GM23338 (cell line): ENCODE data around the gene FOXRED1. TPM values are rescaled to one million over a fixed set of nuclear protein-coding genes. Genes with fewer than 3 reads are reported as not detected.
A peak's percentile ranks its signal among the peaks of the same experiment; 100 is the strongest.

Experiments
- ATAC-seq: fragments of 200-7000 bp; cut with Tn5 transposase; 3 replicates; pipeline ENCODE4 v1.9.1; 2020
- DNase-seq: peaks from one replicate; pipeline ENCODE4 v3.0.0-alpha.2; 2015; ENCODE audit warnings: low spot score
- H2AFZ ChIP-seq: fragments of 200-600 bp; sonication (generic); 2 replicates; pipeline ENCODE4 v1.8.0; 2016; ENCODE audit warnings: antibody characterized with exemption, mild to moderate bottlenecking, moderate library complexity
- H3F3A ChIP-seq: fragments of 200-600 bp; sonication (generic); replicated peaks from 2 replicates; pipeline ENCODE4 v1.8.0; 2017; ENCODE audit warnings: antibody characterized with exemption, mixed run types, low read depth
- H3K27ac ChIP-seq: fragments of 200-600 bp; sonication (generic); 2 replicates; pipeline ENCODE4 v1.6.1; 2016; ENCODE audit warnings: low read depth
- H3K27me3 ChIP-seq: fragments of 200-600 bp; sonication (generic); 2 replicates; pipeline ENCODE4 v1.8.0; 2016; ENCODE audit warnings: mild to moderate bottlenecking, mixed run types, moderate library complexity; ENCODE audit not compliant: insufficient read depth
- H3K36me3 ChIP-seq: fragments of 200-600 bp; sonication (generic); 2 replicates; pipeline ENCODE4 v1.8.0; 2016; ENCODE audit warnings: mild to moderate bottlenecking; ENCODE audit not compliant: insufficient read depth
- H3K4me1 ChIP-seq: fragments of 200-600 bp; sonication (generic); 2 replicates; pipeline ENCODE4 v1.8.0; 2016; ENCODE audit warnings: mild to moderate bottlenecking, moderate library complexity; ENCODE audit not compliant: insufficient read depth
- H3K4me2 ChIP-seq: fragments of 200-600 bp; sonication (generic); 2 replicates; pipeline ENCODE4 v1.7.1; 2017; ENCODE audit warnings: mixed run types
- H3K4me3 ChIP-seq: fragments of 200-600 bp; sonication (generic); 2 replicates; pipeline ENCODE4 v1.6.1; 2016; ENCODE audit warnings: mixed run types
- H3K79me2 ChIP-seq: fragments of 200-600 bp; sonication (generic); replicated peaks from 2 replicates; pipeline ENCODE4 v1.8.0; 2017; ENCODE audit warnings: mild to moderate bottlenecking; ENCODE audit not compliant: insufficient read depth
- H3K9me2 ChIP-seq: fragments of 200-600 bp; sonication (generic); 2 replicates; pipeline ENCODE4 v1.8.0; 2017; ENCODE audit not compliant: insufficient read depth
- H4K20me1 ChIP-seq: fragments of 200-600 bp; sonication (generic); replicated peaks from 2 replicates; pipeline ENCODE4 v1.8.0; 2017; ENCODE audit warnings: mild to moderate bottlenecking; ENCODE audit not compliant: insufficient read depth
- H3K27ac Mint-ChIP-seq: 2 replicates; pipeline ENCODE4 v1.8.0; 2020; ENCODE audit warnings: inconsistent platforms, mild to moderate bottlenecking, moderate library complexity, mixed read lengths
- H3K27me3 Mint-ChIP-seq: 3 replicates; pipeline ENCODE4 v1.8.0; 2022; ENCODE audit warnings: low read depth, mild to moderate bottlenecking, moderate library complexity, mixed read lengths, inconsistent platforms; ENCODE audit not compliant: insufficient read depth, poor library complexity
- H3K36me3 Mint-ChIP-seq: 3 replicates; pipeline ENCODE4 v1.8.0; 2021; ENCODE audit warnings: low read depth, mild to moderate bottlenecking, inconsistent platforms, moderate library complexity, mixed read lengths
- H3K4me1 Mint-ChIP-seq: 3 replicates; pipeline ENCODE4 v1.8.0; 2020; ENCODE audit warnings: mild to moderate bottlenecking, inconsistent platforms, mixed read lengths
- H3K4me3 Mint-ChIP-seq: 3 replicates; pipeline ENCODE4 v1.8.0; 2021; ENCODE audit warnings: moderate library complexity, mild to moderate bottlenecking, inconsistent platforms, mixed read lengths
- H3K9me3 Mint-ChIP-seq: 3 replicates; pipeline ENCODE4 v1.8.0; 2020; ENCODE audit warnings: moderate library complexity, mild to moderate bottlenecking, inconsistent platforms, mixed read lengths
- CREB1 ChIP-seq: fragments of 250-450 bp; sonication (Bioruptor Pico); IDR thresholded peaks from 2 replicates; pipeline ENCODE4 v1.5.0; 2020; ENCODE audit warnings: low read depth, mild to moderate bottlenecking, moderate library complexity
- CTCF ChIP-seq, 2 experiments: fragments of 200-600 bp in 1 of 2; sonication (generic) in 1 of 2; conservative IDR thresholded peaks; 2 replicates each; pipeline versions ENCODE4 v1.5.1 to v1.6.1; 2016 to 2017; ENCODE audit warnings: antibody characterized with exemption in 2 of 2, low read depth in 2 of 2, mild to moderate bottlenecking in 2 of 2, moderate library complexity in 1 of 2
- ETS1 ChIP-seq: IDR thresholded peaks from 2 replicates; pipeline ENCODE4 v1.6.1; 2016; ENCODE audit warnings: antibody characterized with exemption
- EZH2 ChIP-seq: fragments of 200-600 bp; sonication (generic); IDR thresholded peaks from one replicate; pipeline ENCODE4 v1.8.0; 2017; ENCODE audit warnings: antibody characterized with exemption, mild to moderate bottlenecking, low read depth; ENCODE audit not compliant: unreplicated experiment
- EZH2phosphoT487 ChIP-seq: fragments of 200-600 bp; sonication (generic); IDR thresholded peaks from one replicate; pipeline ENCODE4 v1.8.1; 2018; ENCODE audit warnings: antibody characterized with exemption; ENCODE audit not compliant: unreplicated experiment
- JUNB ChIP-seq: IDR thresholded peaks from one replicate; pipeline ENCODE4 v1.6.1; 2016; ENCODE audit warnings: antibody characterized with exemption; ENCODE audit not compliant: unreplicated experiment
- NANOG ChIP-seq: IDR thresholded peaks from 2 replicates; pipeline ENCODE4 v1.6.1; 2016; ENCODE audit warnings: antibody characterized with exemption, borderline replicate concordance
- POLR2AphosphoS5 ChIP-seq: IDR thresholded peaks from 2 replicates; pipeline ENCODE4 v1.6.1; 2016; ENCODE audit warnings: antibody characterized with exemption, low read depth
- REST ChIP-seq: IDR thresholded peaks from one replicate; pipeline ENCODE4 v1.6.1; 2018; ENCODE audit warnings: antibody characterized with exemption; ENCODE audit not compliant: unreplicated experiment
- STAT1 ChIP-seq: IDR thresholded peaks from one replicate; pipeline ENCODE4 v1.6.1; 2016; ENCODE audit warnings: antibody characterized with exemption; ENCODE audit not compliant: unreplicated experiment
- ZNF114 ChIP-seq: fragments of 250-450 bp; sonication (Bioruptor Pico); IDR thresholded peaks from 2 replicates; pipeline ENCODE4 v1.5.0; 2020; ENCODE audit warnings: mild to moderate bottlenecking, moderate library complexity
- ZNF331 ChIP-seq: fragments of 250-450 bp; sonication (Bioruptor Pico); IDR thresholded peaks from 2 replicates; pipeline ENCODE4 v1.5.0; 2020; ENCODE audit warnings: low read depth, mild to moderate bottlenecking, moderate library complexity
- ZNF462 ChIP-seq: fragments of 250-450 bp; sonication (Bioruptor Pico); IDR thresholded peaks from 2 replicates; pipeline ENCODE4 v1.5.0; 2020; ENCODE audit warnings: mild to moderate bottlenecking, moderate library complexity
- polyA plus RNA-seq: library from polyadenylated mRNA; unstranded; fragments of >200 nt; fragmentation: Nextera tagmentation; extraction: Ambion mirVana; gene quantifications from 2 replicates; pipeline ENCODE4 v1.2.1, GENCODE V29; 2016
- total RNA-seq: library from RNA; depleted of rRNA; stranded (reverse); fragments of >200 nt; shearing (Covaris generic); gene quantifications from 2 replicates; pipeline ENCODE4 v1.2.3, GENCODE V29; 2014

The FOXRED1 gene
- total and polyA plus RNA-seq, 2 experiments from 2014 or later: 25.2 to 59.2 TPM

GRCh38 chr11:126282361-126282735 lies 13.4 kb downstream of the FOXRED1 start:
- Histone ChIP-seq H3K4me2 (peak overlapping the region; percentile 86), H4K20me1 (no peaks in the 10 kb centered on the region), H3K9me2 (no peaks in the 10 kb centered on the region), H3K36me3 (no peaks in the 10 kb centered on the region), H3K79me2 (no peaks in the 10 kb centered on the region), H3K4me1 (0 out of 2 replicates have a peak, but pooled peaks cover 7% of the 10 kb centered on the region), H3K27ac (no peak overlapping the region), H3F3A (peaks cover 10% of the 10 kb centered on the region), H2AFZ (peak overlapping the region; percentile 94), H3K4me3 (peak overlapping the region; percentile 74), H3K27me3 (peaks cover 19% of the 10 kb centered on the region)
- peaks cover 13% of the 10 kb centered on the region for H3K36me3 Mint-ChIP-seq
- ATAC-seq: peak; percentile 82
- H3K4me1 Mint-ChIP-seq: peaks cover 15% of the 10 kb centered on the region
- DNase-seq: peak; percentile 74
- H3K9me3 Mint-ChIP-seq: no peaks in the 10 kb centered on the region; the same call in 2 of the 3 replicates
- H3K4me3 Mint-ChIP-seq: peak overlapping the region; percentile 89
- TF ChIP-seq CREB1 (no peak), CTCF (conservative IDR thresholded peaks at IDR 0.05; ENCODE audit: low read depth in 2 of 2) (no peak), STAT1 (no peak), ZNF462 (CRISPR knock-in tag) (no peak), JUNB (no peak), NANOG (no peak), EZH2phosphoT487 (no peak), ETS1 (no peak), ZNF331 (CRISPR knock-in tag) (no peak), REST (no peak), POLR2AphosphoS5 (no peak; the same call in 1 of the 2 replicates), EZH2 (no peak), ZNF114 (CRISPR knock-in tag) (no peak)
- H3K27me3 Mint-ChIP-seq: peaks cover 28% of the 10 kb centered on the region
- H3K27ac Mint-ChIP-seq: no peak overlapping the region; the same call in 1 of the 2 replicates
